RWPE2 (cell line): ENCODE measurements around the gene DES.

Source experiments
- ATAC-seq: fragments of 200-7000 bp; cut with Tn5 transposase; 3 replicates; pipeline ENCODE4 v1.9.1; 2021; ENCODE audit warnings: low read depth
- DNase-seq: peaks from one replicate; pipeline ENCODE4 v3.0.0-alpha.2; 2020; ENCODE audit warnings: low spot score
- H3K27ac ChIP-seq: fragments of 450-650 bp; 2 replicates; pipeline ENCODE4 v1.5.1; 2017; ENCODE audit warnings: mild to moderate bottlenecking; ENCODE audit not compliant: poor library complexity, severe bottlenecking
- H3K27me3 ChIP-seq: fragments of 250-450 bp; sonication (Bioruptor Pico); 2 replicates; pipeline ENCODE4 v1.5.1; 2021; ENCODE audit warnings: mild to moderate bottlenecking, moderate library complexity; ENCODE audit not compliant: insufficient read depth, poor library complexity, severe bottlenecking
- H3K36me3 ChIP-seq: fragments of 250-450 bp; sonication (Bioruptor Pico); 2 replicates; pipeline ENCODE4 v1.5.1; 2020; ENCODE audit warnings: low read depth, mild to moderate bottlenecking, moderate library complexity
- H3K4me1 ChIP-seq: fragments of 250-450 bp; sonication (Bioruptor Pico); 2 replicates; pipeline ENCODE4 v1.5.1; 2021; ENCODE audit warnings: mild to moderate bottlenecking, moderate library complexity; ENCODE audit not compliant: insufficient read depth, poor library complexity, severe bottlenecking
- H3K4me3 ChIP-seq: fragments of 250-450 bp; sonication (Bioruptor Pico); 2 replicates; pipeline ENCODE4 v1.5.1; 2021; ENCODE audit warnings: mild to moderate bottlenecking, moderate library complexity; ENCODE audit not compliant: severe bottlenecking
- H3K9me3 ChIP-seq: fragments of 250-450 bp; sonication (Bioruptor Pico); 2 replicates; pipeline ENCODE4 v1.5.1; 2021; ENCODE audit warnings: mild to moderate bottlenecking, moderate library complexity; ENCODE audit not compliant: severe bottlenecking
- CTCF ChIP-seq: fragments of 450-650 bp; IDR thresholded peaks from one replicate; pipeline ENCODE4 v1.5.1; 2017; ENCODE audit warnings: mild to moderate bottlenecking, moderate library complexity; ENCODE audit not compliant: poor library complexity, severe bottlenecking

DES gene

GRCh38 chr2:219426068-219426443, 7.9 kb downstream of the DES start:
- no peak overlapping the region for H3K27ac ChIP-seq
- H3K4me3 ChIP-seq, result no peak overlapping the region
- H3K9me3 ChIP-seq, result no peaks in the 10 kb centered on the region
- DNase-seq (no peak), ATAC-seq (no peak)
- no peaks in the 10 kb centered on the region for H3K4me1 ChIP-seq
- H3K27me3 ChIP-seq, result no peaks in the 10 kb centered on the region
- no peak for TF ChIP-seq CTCF
- no peaks in the 10 kb centered on the region for H3K36me3 ChIP-seq

GRCh38 chr2:219426534-219427136, 8.5 kb downstream of the DES start:
- DNase-seq (no peak), ATAC-seq (no peak)
- no peaks in the 10 kb centered on the region for H3K27me3 ChIP-seq

GRCh38 chr2:219428469-219428868, 10.3 kb downstream of the DES start:
- no peaks in the 10 kb centered on the region for H3K4me1 ChIP-seq
- no peaks in the 10 kb centered on the region for H3K36me3 ChIP-seq
- DNase-seq (no peak), ATAC-seq (no peak)
- no peak overlapping the region for H3K27ac ChIP-seq
- no peak for TF ChIP-seq CTCF
- H3K9me3 ChIP-seq, result no peaks in the 10 kb centered on the region
- H3K4me3 ChIP-seq, result no peak overlapping the region
- H3K27me3 ChIP-seq, result no peaks in the 10 kb centered on the region

More at GRCh38 chr2:219426534-219427136, 8.5 kb downstream of the DES start:
- Histone ChIP-seq H3K4me3 (no peak overlapping the region), H3K4me1 (no peaks in the 10 kb centered on the region), H3K36me3 (no peaks in the 10 kb centered on the region), H3K27ac (no peak overlapping the region), H3K9me3 (no peaks in the 10 kb centered on the region)
- no peak for TF ChIP-seq CTCF

- Histone ChIP-seq H3K4me3 (no peak overlapping the region), H3K4me1 (no peaks in the 10 kb centered on the region), H3K27me3 (no peaks in the 10 kb centered on the region), H3K9me3 (no peaks in the 10 kb centered on the region), H3K27ac (no peak overlapping the region), H3K36me3 (no peaks in the 10 kb centered on the region)
- no peak for TF ChIP-seq CTCF
- ATAC-seq (no peak), DNase-seq (no peak)
Observed at GRCh38 chr2:219429958-219430606, 11.9 kb downstream of the DES start.
